PC-9 (cell line): ENCODE results near the gene RASGEF1C. TPM values are rescaled to one million over a fixed set of nuclear protein-coding genes. Genes with fewer than 3 reads are reported as not detected.

Source experiments
- BruUV-seq: library from RNA; stranded (reverse); fragments of 400-500 nt; replicated peaks from 2 replicates; lab custom pipeline; 2021; lab: Mats Ljungman, UMichigan
- CTCF ChIA-PET: fragments of 300-600 bp; sonication (Branson Sonifier 250); formaldehyde crosslinking; loops from one replicate; lab custom pipeline; 2022; ENCODE audit warnings: antibody characterized with exemption; lab: Charles Lee
- POLR2A ChIA-PET: fragments of 300-600 bp; sonication (Branson Sonifier 250); formaldehyde crosslinking; loops from one replicate; lab custom pipeline; 2022; ENCODE audit warnings: antibody characterized with exemption; ENCODE audit not compliant: unreplicated experiment; lab: Charles Lee
- DNase-seq, 2 experiments: peaks; one replicate each; pipeline versions ENCODE4 v3.0.0 to v3.0.0-alpha.2; 2015 to 2022; ENCODE audit warnings: mixed read lengths in 1 of 2
- H2AFZ ChIP-seq: fragments of 200-600 bp; sonication (generic); 2 replicates; pipeline ENCODE4 v1.8.1; 2017; ENCODE audit warnings: antibody characterized with exemption
- H3F3A ChIP-seq: fragments of 200-600 bp; sonication (generic); 2 replicates; pipeline ENCODE4 v1.8.1; 2017; ENCODE audit warnings: antibody characterized with exemption, mild to moderate bottlenecking, low read depth; ENCODE audit not compliant: insufficient read depth
- H3K27ac ChIP-seq: fragments of 200-600 bp; sonication (generic); 2 replicates; pipeline ENCODE4 v1.6.1; 2016; ENCODE audit warnings: mixed run types
- H3K27me3 ChIP-seq: fragments of 200-600 bp; sonication (generic); 2 replicates; pipeline ENCODE4 v1.6.1; 2016; ENCODE audit warnings: low read depth, mixed run types; ENCODE audit not compliant: insufficient read depth
- H3K36me3 ChIP-seq: fragments of 200-600 bp; sonication (generic); 2 replicates; pipeline ENCODE4 v1.6.1; 2016; ENCODE audit warnings: low read depth, mixed run types
- H3K4me1 ChIP-seq: fragments of 200-600 bp; sonication (generic); replicated peaks from 2 replicates; pipeline ENCODE4 v1.6.1; 2016; ENCODE audit warnings: mixed run types; ENCODE audit not compliant: insufficient read depth
- H3K4me2 ChIP-seq: fragments of 200-600 bp; sonication (generic); 2 replicates; pipeline ENCODE4 v1.6.1; 2017; ENCODE audit warnings: mixed run types
- H3K4me3 ChIP-seq: fragments of 200-600 bp; sonication (generic); 2 replicates; pipeline ENCODE4 v1.6.1; 2016; ENCODE audit warnings: mixed run types
- H3K79me2 ChIP-seq: fragments of 200-600 bp; sonication (generic); 2 replicates; pipeline ENCODE4 v1.6.1; 2017; ENCODE audit warnings: low read depth, mixed run types
- H3K9me2 ChIP-seq: fragments of 200-600 bp; sonication (generic); 2 replicates; pipeline ENCODE4 v1.8.1; 2017; ENCODE audit warnings: mild to moderate bottlenecking; ENCODE audit not compliant: insufficient read depth
- H3K9me3 ChIP-seq: fragments of 200-600 bp; sonication (generic); 2 replicates; pipeline ENCODE4 v1.8.1; 2016; ENCODE audit warnings: low read depth; ENCODE audit not compliant: insufficient read depth
- H4K20me1 ChIP-seq: fragments of 200-600 bp; sonication (generic); 2 replicates; pipeline ENCODE4 v1.8.1; 2017; ENCODE audit not compliant: insufficient read depth
- EZH2 ChIP-seq: fragments of 200-600 bp; sonication (generic); IDR thresholded peaks from 2 replicates; pipeline ENCODE4 v1.8.0; 2017; ENCODE audit warnings: antibody characterized with exemption, low read depth
- intact Hi-C: fragments of 100-400 bp; cut with micrococcal nuclease; formaldehyde crosslinking; loops from one replicate; pipeline ENCODE4 v1.10.0; 2022; ENCODE audit not compliant: unreplicated experiment
- total RNA-seq: library from RNA; stranded (reverse); gene quantifications from 2 replicates; pipeline ENCODE4 v1.2.3, GENCODE V29; 2021
- TF ChIP-seq, protein P1 (sequence below): fragments of 200-600 bp; sonication (generic); conservative IDR thresholded peaks from 2 replicates; pipeline ENCODE4 v1.6.1; 2017; ENCODE audit warnings: mixed run types, antibody characterized with exemption, mild to moderate bottlenecking, moderate library complexity

RASGEF1C gene
- total RNA-seq, 1 experiment from 2014 or later = not detected

DNA sequence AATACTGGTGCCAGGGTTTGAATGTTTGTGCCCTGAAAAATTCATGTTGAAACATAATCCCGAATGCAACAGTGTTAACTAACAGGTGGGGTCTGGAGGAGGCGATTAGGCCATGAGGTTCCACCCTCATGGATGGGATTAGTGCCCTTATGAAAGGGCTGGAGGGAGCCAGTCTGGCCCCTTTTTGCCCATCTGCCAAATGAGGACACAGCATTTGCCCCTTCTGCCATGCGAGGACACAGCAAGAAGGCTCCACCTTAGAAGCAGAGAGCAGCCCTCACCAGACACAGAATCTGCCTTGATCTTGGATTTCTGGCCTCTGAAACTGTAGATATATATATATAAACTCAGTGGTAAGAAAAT is 104.9 kb downstream of the RASGEF1C start:
- no peaks in the 10 kb centered on the region for H3K9me2 ChIP-seq
- no peak overlapping the region for H3K4me2 ChIP-seq
- intact Hi-C loops = no loop called here
- H3K27me3 ChIP-seq = peaks cover 24% of the 10 kb centered on the region; the same call in 1 of the 2 replicates
- H3K36me3 ChIP-seq = no peaks in the 10 kb centered on the region
- H3K9me3 ChIP-seq = peaks cover 18% of the 10 kb centered on the region
- POLR2A ChIA-PET = no interaction called here
- TF ChIP-seq, protein P1, sequence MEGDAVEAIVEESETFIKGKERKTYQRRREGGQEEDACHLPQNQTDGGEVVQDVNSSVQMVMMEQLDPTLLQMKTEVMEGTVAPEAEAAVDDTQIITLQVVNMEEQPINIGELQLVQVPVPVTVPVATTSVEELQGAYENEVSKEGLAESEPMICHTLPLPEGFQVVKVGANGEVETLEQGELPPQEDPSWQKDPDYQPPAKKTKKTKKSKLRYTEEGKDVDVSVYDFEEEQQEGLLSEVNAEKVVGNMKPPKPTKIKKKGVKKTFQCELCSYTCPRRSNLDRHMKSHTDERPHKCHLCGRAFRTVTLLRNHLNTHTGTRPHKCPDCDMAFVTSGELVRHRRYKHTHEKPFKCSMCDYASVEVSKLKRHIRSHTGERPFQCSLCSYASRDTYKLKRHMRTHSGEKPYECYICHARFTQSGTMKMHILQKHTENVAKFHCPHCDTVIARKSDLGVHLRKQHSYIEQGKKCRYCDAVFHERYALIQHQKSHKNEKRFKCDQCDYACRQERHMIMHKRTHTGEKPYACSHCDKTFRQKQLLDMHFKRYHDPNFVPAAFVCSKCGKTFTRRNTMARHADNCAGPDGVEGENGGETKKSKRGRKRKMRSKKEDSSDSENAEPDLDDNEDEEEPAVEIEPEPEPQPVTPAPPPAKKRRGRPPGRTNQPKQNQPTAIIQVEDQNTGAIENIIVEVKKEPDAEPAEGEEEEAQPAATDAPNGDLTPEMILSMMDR = no peak
- no peak for TF ChIP-seq EZH2
- H3K4me3 ChIP-seq = no peak overlapping the region
- CTCF ChIA-PET = no interaction called here
- H4K20me1 ChIP-seq = no peaks in the 10 kb centered on the region
- H2AFZ ChIP-seq = no peak overlapping the region
- no peaks in the 10 kb centered on the region for H3K4me1 ChIP-seq
- no peaks in the 10 kb centered on the region for H3F3A ChIP-seq
- no peak for DNase-seq
- H3K79me2 ChIP-seq = no peaks in the 10 kb centered on the region
- BruUV-seq = no TSS peak
- H3K27ac ChIP-seq = no peak overlapping the region

DNA sequence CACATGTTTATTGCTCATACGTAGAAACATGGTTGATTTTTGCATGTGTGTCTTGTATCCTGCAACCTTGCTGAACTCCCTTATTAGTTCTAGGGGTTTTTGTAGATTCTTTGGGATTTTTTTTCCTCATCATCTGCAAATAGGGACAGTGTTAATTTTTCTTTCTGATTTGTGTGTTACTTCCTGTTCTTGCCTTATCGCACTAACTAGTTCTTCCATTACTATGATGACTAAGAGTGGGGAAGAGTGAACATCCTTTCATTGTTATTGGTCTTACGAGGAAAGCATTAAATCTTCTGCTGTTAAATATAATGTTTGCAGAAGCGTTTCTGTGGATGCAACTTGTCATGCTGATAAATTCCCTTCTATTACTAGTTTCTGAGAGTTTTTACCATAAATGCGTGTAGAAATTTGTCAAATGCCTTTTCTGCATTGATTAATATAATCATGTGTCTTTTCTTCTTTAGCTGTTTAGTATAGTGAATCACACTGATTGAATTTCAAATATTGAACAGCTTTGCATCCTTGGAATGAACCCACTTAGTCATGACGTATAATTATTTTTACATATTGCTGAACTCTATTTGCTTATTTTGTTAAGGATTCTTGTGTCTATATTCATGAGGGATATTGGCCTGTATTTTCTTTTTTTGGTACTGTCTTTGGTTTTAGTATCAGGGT is 105.4 kb downstream of the RASGEF1C start:
- intact Hi-C loops = no loop called here
- Histone ChIP-seq H3K9me3 (peaks cover 18% of the 10 kb centered on the region), H3K79me2 (no peaks in the 10 kb centered on the region), H3K4me1 (no peaks in the 10 kb centered on the region), H3F3A (no peaks in the 10 kb centered on the region), H3K4me2 (no peak overlapping the region), H3K36me3 (no peaks in the 10 kb centered on the region), H2AFZ (no peak overlapping the region), H3K27ac (no peak overlapping the region), H4K20me1 (no peaks in the 10 kb centered on the region), H3K4me3 (no peak overlapping the region), H3K9me2 (no peaks in the 10 kb centered on the region), H3K27me3 (peaks cover 24% of the 10 kb centered on the region; the same call in 1 of the 2 replicates)
- DNase-seq = no peak
- ChIA-PET CTCF (no interaction called here), POLR2A (no interaction called here)
- no peak for TF ChIP-seq EZH2
- TF ChIP-seq, protein P1 = no peak
- BruUV-seq = no TSS peak

DNA sequence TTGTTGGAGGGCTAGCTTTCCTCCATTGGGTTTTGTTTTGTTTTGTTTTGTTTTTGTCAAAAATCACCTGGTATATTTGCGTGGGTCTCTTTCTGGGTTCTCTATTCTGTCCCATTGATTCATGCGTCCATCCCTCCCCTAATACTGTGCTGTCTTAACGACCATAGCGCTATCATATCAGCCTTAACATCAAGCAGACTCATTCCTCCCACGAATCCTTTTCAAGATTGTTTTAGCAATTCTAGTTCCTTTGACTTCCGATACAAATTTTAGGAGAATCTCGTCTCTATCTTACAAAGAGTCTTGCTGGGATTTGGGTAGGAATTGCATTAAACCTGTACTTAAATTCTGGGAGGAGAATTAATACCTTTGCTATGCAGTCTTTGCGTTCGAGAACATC is 106.4 kb downstream of the RASGEF1C start:
- Histone ChIP-seq H3K4me2 (no peak overlapping the region), H3K27ac (no peak overlapping the region), H3K79me2 (no peaks in the 10 kb centered on the region), H3K9me3 (peaks cover 16% of the 10 kb centered on the region), H3K9me2 (no peaks in the 10 kb centered on the region), H3F3A (no peaks in the 10 kb centered on the region), H3K4me1 (no peaks in the 10 kb centered on the region), H4K20me1 (no peaks in the 10 kb centered on the region), H3K27me3 (peaks cover 24% of the 10 kb centered on the region; the same call in 1 of the 2 replicates), H3K4me3 (no peak overlapping the region), H2AFZ (no peak overlapping the region), H3K36me3 (no peaks in the 10 kb centered on the region)
- intact Hi-C loops = no loop called here
- POLR2A ChIA-PET = no interaction called here
- TF ChIP-seq, protein P1 = no peak
- no peak for TF ChIP-seq EZH2
- DNase-seq = no peak
- CTCF ChIA-PET = no interaction called here
- no TSS peak for BruUV-seq
